GM18498 (cell line): ENCODE results near the gene HS3ST4.

Experiments
- ATAC-seq: cut with Tn5 transposase; IDR thresholded peaks from one replicate; pipeline ENCODE4 v1.9.1; 2021; ENCODE audit warnings: mild to moderate bottlenecking, moderate library complexity; ENCODE audit not compliant: unreplicated experiment

The HS3ST4 gene

DNA sequence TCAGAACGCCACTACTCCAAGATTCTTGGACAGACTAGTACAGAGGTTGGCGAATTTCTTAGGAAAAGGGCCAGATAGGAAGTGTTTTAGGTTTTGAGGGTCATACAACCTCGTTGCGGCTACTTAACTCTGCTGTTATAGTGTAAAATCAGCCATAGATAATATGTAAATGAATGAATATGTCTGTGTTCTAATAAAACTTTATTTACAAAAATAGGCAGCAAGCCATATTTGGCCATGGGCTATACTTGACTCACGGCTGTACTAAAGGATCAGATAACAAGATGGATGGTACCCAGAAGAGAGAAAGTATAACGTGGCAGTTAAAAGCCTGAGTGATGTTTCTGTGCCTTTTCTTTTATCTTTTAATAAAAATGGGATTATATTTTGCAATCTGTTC is 125.5 kb downstream of the HS3ST4 start:
- ATAC-seq: no peak

DNA sequence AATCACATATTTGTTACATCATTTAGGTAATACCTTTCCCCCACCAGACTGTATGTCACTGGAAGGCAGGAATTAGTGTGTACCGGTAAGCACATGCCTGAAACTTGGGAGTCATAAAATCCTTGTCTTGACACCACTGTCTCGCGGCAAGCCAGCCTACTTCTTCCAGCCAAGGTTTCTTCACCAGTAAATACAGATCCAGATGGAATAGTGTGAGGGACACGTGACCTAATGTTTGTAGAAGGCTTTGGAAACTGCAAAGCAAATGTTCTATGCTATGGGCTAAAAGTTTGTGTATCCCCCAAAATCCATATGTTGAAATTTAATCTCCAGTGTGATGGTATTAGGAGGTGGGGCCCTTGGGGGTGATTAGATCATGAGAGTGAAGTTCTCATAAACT is 126.1 kb downstream of the HS3ST4 start:
- no peak for ATAC-seq

DNA sequence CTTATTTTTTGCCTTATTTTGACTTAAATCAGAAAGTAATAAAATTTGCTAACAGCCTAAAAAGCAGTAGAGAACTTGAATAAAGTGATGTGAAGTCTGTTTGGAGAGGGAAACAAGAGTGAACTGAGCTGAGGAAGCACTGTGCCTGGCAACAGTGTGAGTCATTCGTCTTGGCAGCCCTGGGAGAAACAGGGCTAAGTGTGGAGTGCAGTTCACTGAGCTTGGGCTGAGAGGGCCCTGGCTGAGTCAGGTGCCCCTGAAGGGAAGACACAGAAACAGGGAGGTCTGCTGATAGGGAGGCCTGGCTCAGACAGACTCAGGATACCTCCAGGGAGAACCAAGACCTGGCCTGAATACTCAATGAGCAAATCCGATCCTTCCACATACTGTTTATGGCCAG is 132.1 kb downstream of the HS3ST4 start:
- ATAC-seq: no peak

DNA sequence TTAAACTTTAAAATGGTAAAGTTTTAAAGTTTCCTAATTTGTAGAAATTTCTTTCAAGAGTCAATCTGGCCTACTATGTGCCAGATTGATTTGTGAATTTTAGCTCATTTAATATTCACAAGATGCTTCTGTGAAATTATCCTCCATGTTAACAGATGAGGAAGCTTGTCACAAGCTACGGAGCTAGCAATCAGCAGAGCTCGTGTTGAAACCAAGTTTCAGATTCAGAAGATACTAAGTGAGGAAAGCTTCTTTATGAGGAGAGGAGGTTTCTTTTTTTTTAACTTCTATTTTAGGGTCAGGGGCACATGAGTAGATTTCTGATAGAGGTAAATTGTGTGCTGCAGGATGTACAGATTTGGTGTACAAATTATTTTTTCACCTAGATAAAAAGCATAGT is 135.9 kb downstream of the HS3ST4 start:
- ATAC-seq: no peak

DNA sequence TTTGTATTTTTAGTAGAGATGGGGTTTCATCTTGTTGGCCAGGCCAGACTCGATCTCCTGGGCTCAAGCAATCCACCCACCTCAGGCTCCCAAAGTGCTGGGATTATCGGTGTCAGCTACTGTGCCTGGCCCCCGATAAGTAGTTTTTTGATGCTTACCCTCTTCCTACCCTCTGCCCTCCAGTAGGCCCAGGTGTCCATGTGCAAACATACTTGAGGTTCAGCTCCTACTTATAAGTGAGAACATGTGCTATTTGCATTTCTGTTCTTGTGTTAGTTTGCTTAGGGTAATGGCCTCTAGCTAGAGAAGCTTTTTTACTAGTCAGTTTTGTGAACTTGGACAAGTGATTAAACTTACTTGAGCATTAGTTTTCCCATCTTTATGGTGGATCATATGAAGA is 136.8 kb downstream of the HS3ST4 start:
- no peak for ATAC-seq

DNA sequence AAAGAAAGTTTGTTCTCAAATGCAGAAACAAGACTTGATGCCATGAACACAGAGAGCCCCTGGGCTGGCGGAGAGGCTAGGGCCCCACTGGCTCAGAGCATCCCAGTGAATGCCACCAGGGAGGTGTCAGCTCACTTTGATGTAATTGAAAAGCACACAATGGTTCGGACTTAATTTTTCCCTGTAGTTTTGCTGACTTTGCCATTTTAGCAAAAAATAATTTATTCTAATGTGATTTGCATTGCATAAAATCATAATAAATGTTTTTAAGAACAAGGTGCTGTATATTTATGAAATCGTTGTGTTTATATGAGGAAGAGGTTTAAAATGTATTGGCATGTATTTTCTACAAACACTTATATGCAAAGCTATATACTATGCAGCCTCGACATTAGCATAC is 140.5 kb downstream of the HS3ST4 start:
- no peak for ATAC-seq

DNA sequence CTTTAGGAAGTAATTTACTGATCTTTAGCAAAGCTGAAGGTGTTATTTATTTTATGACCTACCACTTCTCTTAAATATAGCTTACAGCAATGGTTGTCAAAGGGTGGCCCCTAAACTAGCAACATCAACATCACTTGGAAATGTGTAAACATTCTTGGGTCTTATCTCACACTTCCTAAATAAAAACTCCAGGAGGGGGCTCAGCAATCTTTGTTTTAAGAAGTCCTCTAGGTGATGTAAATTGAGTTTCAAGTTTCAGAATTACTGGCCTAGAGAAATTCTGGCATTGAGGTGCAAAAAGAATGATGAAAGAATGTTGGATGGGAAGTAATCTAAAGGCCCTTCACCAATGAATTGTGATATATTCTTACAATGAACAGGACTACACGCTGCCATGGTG is 142.3 kb downstream of the HS3ST4 start:
- ATAC-seq: no peak

DNA sequence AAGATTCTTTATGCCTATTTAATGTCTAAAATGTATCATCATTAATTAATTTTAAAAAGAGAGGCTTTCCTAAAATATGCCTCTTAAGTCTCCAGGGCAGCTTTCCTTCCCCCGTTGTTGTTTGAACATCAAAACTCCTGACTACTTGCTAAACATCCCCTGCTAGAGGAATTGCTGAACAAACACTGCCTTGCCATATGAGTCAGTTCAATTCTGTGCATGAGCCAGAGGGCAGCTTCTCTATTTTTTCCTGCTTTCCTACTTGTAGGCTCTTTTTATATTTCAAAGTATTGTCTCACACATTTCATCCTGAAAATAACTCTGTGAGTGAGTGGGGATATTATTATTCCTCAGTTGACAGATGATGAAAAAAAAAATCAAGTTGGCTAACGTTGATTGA is 143.4 kb downstream of the HS3ST4 start:
- ATAC-seq: no peak

DNA sequence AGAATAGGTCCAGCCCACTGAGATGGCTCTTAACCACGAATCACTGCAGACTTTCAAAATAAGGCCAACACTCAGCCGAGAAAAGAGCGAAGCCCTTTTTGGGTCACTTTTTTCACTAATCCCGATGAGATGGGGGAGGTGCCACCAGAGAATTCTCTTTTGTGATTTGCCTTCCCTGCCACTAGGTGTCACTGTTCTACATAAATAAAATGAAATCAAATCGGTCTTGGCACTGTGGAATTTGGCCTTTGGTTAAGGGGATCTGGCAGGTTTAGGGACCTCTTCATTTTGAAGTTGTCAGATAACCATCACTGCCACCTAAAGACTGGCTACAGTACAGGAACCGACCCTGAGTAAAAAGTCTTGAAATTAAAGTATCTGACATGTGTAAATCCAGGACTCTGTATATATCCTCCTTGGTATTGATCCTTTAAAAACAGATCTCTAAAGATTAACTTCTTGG is 147.0 kb downstream of the HS3ST4 start:
- no peak for ATAC-seq

DNA sequence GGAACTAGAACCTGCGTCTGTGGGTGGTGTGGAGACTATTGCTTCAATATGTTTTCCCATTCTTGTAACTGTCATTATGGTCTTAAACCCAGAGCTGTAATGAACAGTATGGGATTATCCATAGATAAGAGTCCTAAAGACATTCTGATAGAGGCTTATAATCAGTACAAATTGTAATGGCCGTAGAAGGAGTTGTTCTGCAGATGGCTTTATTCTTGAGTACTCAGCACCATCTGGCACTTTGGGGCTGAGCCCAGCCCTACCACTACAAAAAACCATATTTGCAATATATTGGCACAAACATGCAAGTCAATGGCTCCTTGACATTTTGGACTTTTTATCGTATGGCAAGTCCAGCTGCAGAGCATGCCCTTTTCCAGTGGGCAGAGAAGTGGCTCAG is 150.0 kb downstream of the HS3ST4 start:
- ATAC-seq: no peak

DNA sequence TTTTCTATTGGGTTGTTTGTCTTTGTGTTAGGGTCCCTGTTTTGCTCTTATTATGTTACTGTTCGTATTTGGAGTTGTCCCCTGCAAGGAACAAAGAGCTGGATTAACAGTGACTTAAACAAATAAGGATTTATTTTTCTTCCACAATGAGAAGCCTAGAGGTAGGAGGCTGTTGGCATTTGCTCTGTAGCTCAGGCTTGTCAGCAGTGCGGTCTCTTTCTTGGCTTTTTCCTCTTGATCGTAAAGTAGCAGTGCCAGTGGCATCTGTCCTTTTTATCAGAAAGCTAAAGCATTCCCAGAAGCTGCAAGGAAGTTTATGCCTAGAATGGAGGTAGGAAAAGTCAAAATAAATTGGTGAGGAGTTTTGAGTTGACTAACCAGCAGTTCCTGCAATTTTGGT is 154.1 kb downstream of the HS3ST4 start:
- no peak for ATAC-seq

DNA sequence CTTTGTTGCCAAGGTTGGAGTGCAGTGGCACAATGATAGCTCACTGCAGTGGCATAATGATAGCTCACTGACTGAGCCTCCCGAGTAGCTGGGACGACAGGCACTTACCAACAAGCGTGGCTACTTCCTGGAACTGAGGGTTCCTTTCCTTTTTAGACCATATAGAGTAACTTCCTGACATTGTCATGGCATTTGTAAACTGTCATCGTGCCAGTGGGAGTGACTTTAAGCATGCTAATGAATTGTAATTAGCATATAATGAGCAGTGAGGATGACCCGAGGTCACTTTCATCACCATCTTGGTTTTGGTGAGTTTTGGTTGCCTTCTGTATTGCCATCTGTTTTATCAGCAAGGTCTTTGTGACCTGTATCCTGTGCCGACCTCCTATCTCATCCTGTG is 162.4 kb downstream of the HS3ST4 start:
- ATAC-seq: no peak

DNA sequence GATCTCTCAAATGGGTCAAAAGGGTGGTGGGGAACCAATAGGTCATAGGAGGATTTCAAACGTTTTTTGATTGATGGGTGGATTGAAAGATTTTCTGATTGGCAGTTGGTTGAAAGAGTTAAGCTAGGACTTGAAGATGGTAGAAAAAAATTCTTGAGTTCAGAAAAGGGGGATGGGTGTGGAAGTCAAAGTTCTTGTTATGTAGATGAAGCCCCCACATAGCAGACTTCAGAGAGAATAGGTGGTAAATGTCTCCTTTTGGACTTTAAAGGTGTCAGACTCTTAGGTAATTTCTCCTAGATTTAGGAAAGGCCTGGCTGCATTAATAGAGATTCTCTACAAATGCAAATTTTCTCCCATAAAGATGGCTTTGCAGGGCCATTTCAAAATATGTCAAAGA is 163.3 kb downstream of the HS3ST4 start:
- no peak for ATAC-seq

DNA sequence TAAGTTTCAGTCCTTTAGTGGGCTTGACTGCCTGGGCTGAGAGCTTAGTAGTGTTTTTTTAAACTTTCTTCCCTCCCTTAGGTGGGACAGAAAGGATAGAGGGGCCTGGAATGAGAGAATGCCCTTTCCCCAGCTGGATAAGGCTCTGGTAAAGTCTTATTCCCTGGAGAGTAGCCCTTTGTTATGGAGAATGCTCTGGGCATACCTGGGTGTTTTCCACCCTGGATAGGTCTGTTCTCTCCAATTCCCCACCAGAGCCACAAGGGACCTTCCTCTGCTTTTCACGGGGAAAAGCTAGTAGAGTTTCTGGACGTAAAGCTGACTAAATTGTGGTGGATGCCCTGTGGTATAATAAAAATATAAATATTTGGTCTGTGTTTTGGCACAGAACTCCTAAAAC is 164.1 kb downstream of the HS3ST4 start:
- ATAC-seq: no peak

DNA sequence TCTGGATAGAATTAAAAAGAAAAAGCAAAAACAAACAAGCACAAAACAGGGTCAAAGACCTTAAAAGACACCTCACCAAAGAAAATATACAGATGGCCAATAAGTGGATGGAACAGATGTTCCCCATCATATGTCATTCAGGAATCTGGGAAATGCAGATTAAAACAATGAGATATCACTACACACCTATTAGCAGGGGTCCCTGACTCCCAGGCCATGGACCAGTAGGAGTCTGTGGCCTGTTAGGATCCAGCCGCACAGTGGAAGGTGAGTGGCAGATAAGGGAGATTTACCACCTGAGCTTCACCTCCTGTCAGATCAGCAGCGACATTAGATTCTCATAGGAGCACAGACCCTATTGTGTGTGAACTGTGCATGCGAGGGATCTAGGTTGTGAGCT is 167.9 kb downstream of the HS3ST4 start:
- no peak for ATAC-seq

DNA sequence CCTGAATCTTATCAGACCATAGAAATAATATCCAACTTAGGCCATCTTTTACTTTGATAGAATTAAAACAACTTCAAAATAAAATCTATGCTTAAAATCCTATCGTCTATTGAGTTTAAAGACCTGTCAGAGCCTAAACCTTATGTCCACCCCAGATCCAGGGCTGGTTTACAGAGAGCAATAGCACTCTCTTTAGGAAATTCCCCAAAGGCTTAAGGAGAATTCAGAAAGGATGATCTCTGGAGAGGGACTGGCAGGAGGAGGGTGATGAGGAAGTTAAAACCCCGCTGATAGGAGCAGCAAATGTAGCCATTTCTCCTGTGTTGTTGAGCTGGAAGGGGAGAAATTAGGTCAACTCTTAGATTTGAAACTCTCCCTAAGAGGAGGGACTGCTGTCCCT is 175.3 kb downstream of the HS3ST4 start:
- ATAC-seq: no peak

DNA sequence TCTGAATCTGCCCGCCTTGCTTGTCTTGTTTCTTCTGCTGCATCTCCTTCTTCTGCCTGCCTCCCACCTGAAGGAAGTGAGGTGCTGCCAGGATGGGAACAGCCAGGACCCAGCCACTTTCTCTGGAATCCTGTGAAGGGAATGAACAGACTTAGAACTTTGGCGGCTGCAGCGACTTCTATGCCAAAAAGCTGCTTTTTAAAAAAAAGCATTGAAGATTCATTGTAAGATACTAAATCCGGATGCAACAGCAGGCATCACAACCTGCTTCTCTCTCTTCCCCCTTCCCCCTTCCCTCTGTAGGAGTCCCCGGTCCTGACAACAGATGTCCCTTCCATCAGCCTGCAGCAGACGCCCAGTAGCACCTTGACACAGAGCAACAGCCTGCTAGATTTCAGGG is 176.3 kb downstream of the HS3ST4 start:
- ATAC-seq: no peak

DNA sequence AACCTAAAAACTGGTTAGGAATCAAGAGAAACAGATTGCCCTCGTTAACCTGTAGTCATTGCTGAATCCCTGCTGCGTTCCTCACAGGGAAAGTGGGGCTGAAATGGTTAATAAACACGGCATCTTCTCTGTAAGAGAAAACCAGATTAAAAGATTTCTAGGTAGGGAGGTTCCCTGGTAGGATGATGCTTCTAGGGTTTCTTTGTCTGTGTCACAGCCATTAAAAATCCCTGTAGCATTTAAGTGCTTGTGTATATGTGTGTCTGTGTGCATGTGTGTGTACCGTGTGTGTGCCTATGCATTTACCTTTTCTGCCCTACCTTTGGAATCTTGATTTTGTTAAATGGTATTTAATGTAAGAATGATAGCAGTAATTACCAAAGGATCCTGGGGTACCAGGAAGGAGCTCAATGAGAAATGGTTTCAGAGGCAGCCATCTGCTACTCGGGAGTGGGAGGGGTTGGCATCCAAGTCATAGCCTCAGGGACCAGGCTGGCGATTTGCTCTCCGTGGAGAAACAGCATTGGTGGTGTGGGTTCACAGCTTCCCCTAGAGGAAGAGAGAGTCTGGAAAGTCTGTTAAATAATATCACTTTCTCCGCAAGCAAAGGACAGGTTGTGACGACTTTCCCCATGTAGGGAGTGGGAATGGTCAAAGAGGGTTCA is 177.1 kb downstream of the HS3ST4 start:
- no peak for ATAC-seq

DNA sequence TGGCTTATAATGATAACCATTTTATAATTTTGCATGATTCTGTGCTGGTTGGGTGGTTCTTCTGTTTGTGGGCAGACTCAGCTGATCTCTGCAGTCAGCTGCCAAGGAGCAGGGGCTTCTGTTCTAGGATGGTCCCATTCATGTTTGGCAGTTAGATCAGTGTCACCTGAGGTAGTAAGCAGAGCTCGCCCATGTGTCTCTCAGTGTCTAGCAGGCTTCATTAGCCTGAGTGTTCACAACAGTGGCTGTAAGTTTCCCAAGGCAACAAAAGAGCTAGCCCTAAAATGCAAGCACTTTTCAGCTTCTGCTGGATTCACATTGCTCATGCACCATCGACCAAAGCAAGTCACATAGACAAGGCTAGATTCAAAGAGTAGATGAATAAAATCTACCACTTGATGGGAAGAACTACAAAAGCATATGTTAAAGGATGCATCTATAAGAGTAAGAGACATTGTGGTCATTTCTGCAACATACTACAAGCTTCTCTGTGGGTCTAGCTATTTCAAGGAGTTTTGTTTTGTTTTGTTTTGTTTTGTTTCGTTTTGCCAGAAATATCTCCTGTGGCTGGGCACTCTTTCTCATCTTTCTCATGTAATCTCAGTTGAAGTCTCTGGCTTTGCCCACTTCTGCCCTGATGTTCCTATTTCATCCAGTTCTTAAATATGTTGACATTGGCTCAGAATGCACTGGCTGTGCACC is 180.8 kb downstream of the HS3ST4 start:
- no peak for ATAC-seq

DNA sequence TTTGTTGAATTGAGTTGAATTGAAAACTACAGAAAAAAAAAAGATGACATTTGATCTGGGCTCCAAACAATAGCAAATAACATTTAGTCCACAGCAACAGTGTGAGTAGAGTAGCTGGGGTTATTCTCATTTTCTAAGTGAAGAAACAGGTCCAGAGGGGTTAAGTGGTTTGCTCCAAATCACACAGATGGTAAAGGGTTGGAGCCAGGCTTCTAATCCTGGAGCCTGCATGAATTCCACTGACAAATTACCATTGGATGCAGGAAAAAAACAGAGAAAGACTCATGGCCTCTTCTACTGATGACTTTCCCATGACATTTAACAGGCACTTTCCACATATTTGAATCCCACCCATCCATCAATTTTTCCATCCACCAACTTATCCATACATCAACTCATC is 182.4 kb downstream of the HS3ST4 start:
- no peak for ATAC-seq

DNA sequence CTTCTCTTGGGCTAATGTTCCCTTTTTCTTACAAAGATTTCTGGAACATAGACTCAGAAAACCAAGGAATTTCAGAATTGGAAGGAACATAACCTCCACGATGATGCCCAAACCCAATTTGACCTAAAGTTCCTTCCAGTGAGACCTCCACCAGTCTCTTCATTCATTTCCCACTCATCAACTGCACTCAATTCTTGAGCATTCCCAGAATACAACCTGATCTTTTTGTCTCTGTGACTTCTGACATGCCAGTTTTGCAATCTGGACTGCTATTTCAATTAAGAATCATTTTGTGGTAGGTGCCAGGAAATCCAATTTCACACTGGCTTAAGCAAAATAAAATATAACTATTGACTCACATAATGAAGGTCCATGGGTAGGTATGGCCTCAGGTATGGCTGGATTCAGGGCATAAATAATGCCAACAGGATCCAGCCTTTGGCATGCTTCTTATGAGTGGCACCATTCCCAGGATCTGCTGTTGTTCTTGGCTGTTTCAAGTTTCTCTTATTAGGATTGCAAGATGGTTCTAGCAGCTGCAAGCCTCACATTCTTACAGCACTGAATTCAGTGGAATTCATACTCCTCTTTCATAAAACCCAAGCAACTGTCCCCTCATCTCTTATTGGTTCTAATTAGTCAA is 184.3 kb downstream of the HS3ST4 start:
- no peak for ATAC-seq

DNA sequence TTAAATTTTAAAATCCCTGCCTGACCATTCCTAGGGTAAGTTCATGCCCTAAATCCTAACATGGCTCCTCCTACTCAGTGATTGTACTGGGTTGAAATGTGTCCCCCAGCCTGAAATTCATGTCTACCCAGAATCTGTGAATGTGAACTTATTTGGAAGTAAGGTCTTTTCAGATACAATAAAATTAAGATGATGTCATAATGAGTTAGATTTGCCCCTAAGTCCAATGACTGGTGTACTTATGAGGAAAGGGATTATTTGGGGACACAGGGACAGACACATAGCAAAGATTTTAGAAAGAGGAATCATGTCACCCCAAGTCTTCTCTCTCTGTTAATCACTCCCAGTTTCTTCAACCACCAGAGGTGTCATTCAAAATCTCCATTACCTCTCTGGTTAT is 185.3 kb downstream of the HS3ST4 start:
- ATAC-seq: no peak
